Keratinocyte (primary cell): ENCODE data around the gene CASQ1. TPM values are rescaled to one million over a fixed set of nuclear protein-coding genes. Genes with fewer than 3 reads are reported as not detected.

Source experiments
- DNase-seq: peaks from one replicate; pipeline ENCODE4 v3.0.0-alpha.2; 2011; ENCODE audit warnings: low read depth, missing footprints, low spot score
- FAIRE-seq: peaks from 2 replicates; lab custom pipeline; 2011; peaks lifted over from hg19 to GRCh38; lab: Jason Lieb, UNC
- H2AFZ ChIP-seq: 2 replicates; pipeline ENCODE4 v1.6.0; 2012; ENCODE audit warnings: low read length, control low read depth, inconsistent platforms; ENCODE audit not compliant: control insufficient read depth
- H3K27ac ChIP-seq: 2 replicates; pipeline ENCODE4 v1.5.1; 2011; ENCODE audit warnings: low read length; ENCODE audit not compliant: control insufficient read depth, insufficient read depth
- H3K27me3 ChIP-seq: 3 replicates; pipeline ENCODE4 v1.6.0; 2011; ENCODE audit warnings: low read length; ENCODE audit not compliant: control insufficient read depth, insufficient read depth; ENCODE audit errors: extremely low read depth
- H3K36me3 ChIP-seq, 2 experiments: 2 replicates in 1 of 2; 3 replicates in 1 of 2; pipeline ENCODE4 v1.5.1; 2011; ENCODE audit warnings: low read length in 2 of 2, mild to moderate bottlenecking in 1 of 2; ENCODE audit not compliant: control insufficient read depth in 2 of 2, insufficient read depth in 2 of 2; ENCODE audit errors: extremely low read depth in 1 of 2
- H3K4me1 ChIP-seq: 3 replicates; pipeline ENCODE4 v1.5.1; 2011; ENCODE audit warnings: low read length; ENCODE audit not compliant: control insufficient read depth, insufficient read depth; ENCODE audit errors: extremely low read depth
- H3K4me2 ChIP-seq: 3 replicates; pipeline ENCODE4 v1.6.0; 2011; ENCODE audit warnings: low read depth, low read length; ENCODE audit not compliant: control insufficient read depth, insufficient read depth; ENCODE audit errors: extremely low read depth
- H3K4me3 ChIP-seq, 3 experiments: fragments of 200-600 bp in 1 of 3; sonication (generic) in 1 of 3; 2 replicates in 2 of 3; 3 replicates in 1 of 3; pipeline ENCODE4 v1.5.1; 2011 to 2016; ENCODE audit warnings: low read length in 3 of 3, mild to moderate bottlenecking in 3 of 3, control low read depth in 2 of 3, inconsistent platforms in 1 of 3, low read depth in 1 of 3, mixed read lengths in 1 of 3, mixed run types in 1 of 3, moderate library complexity in 1 of 3; ENCODE audit not compliant: control insufficient read depth in 2 of 3, insufficient read depth in 2 of 3; ENCODE audit errors: extremely low read depth in 1 of 3
- H3K79me2 ChIP-seq: 2 replicates; pipeline ENCODE4 v1.6.0; 2012; ENCODE audit warnings: low read length; ENCODE audit not compliant: control insufficient read depth, insufficient read depth
- H3K9ac ChIP-seq: 3 replicates; pipeline ENCODE4 v1.6.0; 2011; ENCODE audit warnings: low read length; ENCODE audit not compliant: control insufficient read depth, insufficient read depth; ENCODE audit errors: extremely low read depth
- H3K9me1 ChIP-seq: 3 replicates; pipeline ENCODE4 v1.6.0; 2011; ENCODE audit warnings: low read length; ENCODE audit not compliant: control insufficient read depth, insufficient read depth; ENCODE audit errors: extremely low read depth
- H3K9me3 ChIP-seq: 2 replicates; pipeline ENCODE4 v1.5.1; 2012; ENCODE audit warnings: low read depth, low read length; ENCODE audit not compliant: control insufficient read depth
- H4K20me1 ChIP-seq: 3 replicates; pipeline ENCODE4 v1.6.0; 2011; ENCODE audit warnings: low read length; ENCODE audit not compliant: control insufficient read depth, insufficient read depth; ENCODE audit errors: extremely low read depth
- CTCF ChIP-seq, 3 experiments: IDR thresholded peaks in 1 of 3; conservative IDR thresholded peaks in 1 of 3; optimal IDR thresholded peaks in 1 of 3; 2 replicates in 2 of 3; 3 replicates in 1 of 3; pipeline versions ENCODE3 to v1.5.1; 2011; ENCODE audit warnings: low read length in 3 of 3, mild to moderate bottlenecking in 3 of 3, moderate library complexity in 2 of 3, control low read depth in 1 of 3, inconsistent platforms in 1 of 3; ENCODE audit not compliant: insufficient read depth in 2 of 3; ENCODE audit errors: extremely low read depth in 1 of 3
- EZH2 ChIP-seq: IDR thresholded peaks from one replicate; pipeline ENCODE4 v1.6.1; 2012; ENCODE audit warnings: inconsistent platforms, mild to moderate bottlenecking, low read length, moderate library complexity
- dilution Hi-C: fragments of 300-500 bp; cut with MboI; formaldehyde crosslinking; loops from one replicate; pipeline ENCODE4 v1.7.0; 2020; ENCODE audit warnings: low sequenced_read_pairs; ENCODE audit not compliant: extremely low pct_ligation_motif_present
- polyA plus RNA-seq, 5 experiments: library from polyadenylated mRNA; depleted of rRNA in 3 of 5; stranded (reverse) in 3 of 5; stranded (forward) in 1 of 5; unstranded in 1 of 5; fragments of >200 nt; gene quantifications; 1 replicate in 1 of 5; 2 replicates in 3 of 5; 3 replicates in 1 of 5; pipeline versions ENCODE4 v1.2.1 to v1.2.3, GENCODE V29; 2011 to 2012; ENCODE audit warnings: missing spikeins in 2 of 5, low read depth in 1 of 5, low replicate concordance in 1 of 5

The CASQ1 gene
- polyA plus RNA-seq, 1 donor (not counting 4 experiments of a cell fraction or from before 2014, with no cell fraction given) = not detected

- no peak overlapping the region for H3K27ac ChIP-seq
- H3K4me2 ChIP-seq = no peak overlapping the region
- no peak for DNase-seq
- H3K36me3 ChIP-seq = peaks cover 12 to 13% of the 10 kb centered on the region in 2 experiments
- H4K20me1 ChIP-seq = no peaks in the 10 kb centered on the region
- no peak overlapping the region for H3K9ac ChIP-seq
- H3K9me1 ChIP-seq = no peaks in the 10 kb centered on the region
- no peak for FAIRE-seq
- H3K79me2 ChIP-seq = peaks cover 5% of the 10 kb centered on the region
- H3K4me1 ChIP-seq = no peaks in the 10 kb centered on the region
- dilution Hi-C loops = no loop called here
- no peaks in the 10 kb centered on the region for H3K27me3 ChIP-seq
- TF ChIP-seq CTCF (optimal IDR thresholded peaks at IDR 0.05 in 1 of 3, IDR thresholded peaks at IDR 0.05 in 1 of 3, conservative IDR thresholded peaks at IDR 0.05 in 1 of 3; ENCODE audit: extremely low read depth in 1 of 3, insufficient read depth in 2 of 3, low read length in 3 of 3) = no peak
- TF ChIP-seq EZH2 = no peak
- no peak overlapping the region for H3K4me3 ChIP-seq
- H3K9me3 ChIP-seq = no peaks in the 10 kb centered on the region
- no peak overlapping the region for H2AFZ ChIP-seq
Observed at GRCh38 chr1:160243767-160244166, 53.4 kb downstream of the CASQ1 start.

GRCh38 chr1:160244209-160244608 is 53.8 kb downstream of the CASQ1 start:
- FAIRE-seq (no peak), DNase-seq (no peak)
- Histone ChIP-seq H3K4me3 (no peak overlapping the region), H4K20me1 (no peaks in the 10 kb centered on the region), H3K79me2 (peaks cover 6% of the 10 kb centered on the region), H3K4me1 (no peaks in the 10 kb centered on the region), H2AFZ (no peak overlapping the region), H3K9me1 (no peaks in the 10 kb centered on the region), H3K27ac (no peak overlapping the region), H3K4me2 (no peak overlapping the region), H3K9ac (no peak overlapping the region), H3K9me3 (no peaks in the 10 kb centered on the region), H3K36me3 (peaks cover 12% of the 10 kb centered on the region in 2 experiments), H3K27me3 (no peaks in the 10 kb centered on the region)
- dilution Hi-C loops = no loop called here
- TF ChIP-seq CTCF (optimal IDR thresholded peaks at IDR 0.05 in 1 of 3, IDR thresholded peaks at IDR 0.05 in 1 of 3, conservative IDR thresholded peaks at IDR 0.05 in 1 of 3; ENCODE audit: extremely low read depth in 1 of 3, insufficient read depth in 2 of 3, low read length in 3 of 3) (no peak), EZH2 (no peak)
